Measurements from ENCODE around the gene METTL21C.

Gene METTL21C

DNA sequence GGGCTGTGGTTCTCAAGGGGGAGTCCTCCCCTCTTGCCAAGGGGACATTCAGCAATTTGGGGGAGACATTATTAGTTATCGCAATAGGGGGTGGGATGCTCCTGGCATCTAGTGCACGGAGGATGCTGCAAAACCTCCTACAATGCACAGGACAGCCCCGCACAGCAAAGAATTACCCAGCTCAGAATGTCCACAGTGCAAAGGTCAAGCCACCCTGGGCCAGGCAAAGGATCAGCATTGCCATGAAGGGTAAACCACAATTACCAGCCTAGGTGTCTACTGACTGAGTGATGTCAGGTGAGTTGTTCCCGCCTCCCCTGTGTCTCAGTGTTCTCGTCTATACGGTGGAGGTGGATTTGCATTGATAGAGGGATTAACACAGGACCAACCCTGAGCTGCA is 2.4 kb upstream of the METTL21C start:
- no peak for DNase-seq

DNA sequence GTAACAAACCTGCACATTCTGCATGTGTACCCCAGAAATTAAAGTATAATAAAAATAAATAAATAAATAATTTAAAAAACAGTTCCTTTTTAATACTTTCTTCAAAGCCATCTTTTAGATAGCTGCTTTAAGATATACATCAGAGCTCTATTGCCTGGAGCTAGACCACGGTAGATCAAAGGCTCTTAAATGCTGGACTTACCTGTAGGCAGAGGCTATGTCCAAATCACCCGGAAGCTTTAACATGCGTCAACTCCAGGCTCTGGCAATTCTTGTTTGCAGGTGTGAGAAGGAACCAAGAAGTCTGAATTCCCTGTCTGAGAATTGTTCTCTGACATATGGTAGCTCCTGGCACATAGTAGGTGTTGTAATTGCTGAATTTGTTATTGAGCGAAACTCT is 1.6 kb upstream of the METTL21C start:
- DNase-seq: no peak

DNA sequence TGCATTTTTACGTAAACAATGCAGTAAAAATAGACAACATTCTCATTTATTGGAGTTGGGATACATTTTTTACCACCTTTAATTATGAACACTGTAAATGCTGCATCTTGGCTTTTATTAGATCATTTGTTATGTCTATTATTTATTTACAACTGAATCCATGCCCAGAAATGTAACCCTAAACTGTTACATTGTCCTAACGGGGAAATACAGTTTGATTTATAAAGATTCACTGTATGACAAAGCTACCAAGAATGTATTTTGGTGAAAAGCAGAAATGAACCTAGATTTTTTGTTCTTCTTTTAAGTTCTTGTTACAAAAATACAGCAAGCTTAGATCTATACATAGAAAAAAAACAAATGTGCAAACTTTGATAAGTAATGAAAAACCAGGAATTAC is 1.1 kb downstream of the METTL21C start:
- DNase-seq: no peak

DNA sequence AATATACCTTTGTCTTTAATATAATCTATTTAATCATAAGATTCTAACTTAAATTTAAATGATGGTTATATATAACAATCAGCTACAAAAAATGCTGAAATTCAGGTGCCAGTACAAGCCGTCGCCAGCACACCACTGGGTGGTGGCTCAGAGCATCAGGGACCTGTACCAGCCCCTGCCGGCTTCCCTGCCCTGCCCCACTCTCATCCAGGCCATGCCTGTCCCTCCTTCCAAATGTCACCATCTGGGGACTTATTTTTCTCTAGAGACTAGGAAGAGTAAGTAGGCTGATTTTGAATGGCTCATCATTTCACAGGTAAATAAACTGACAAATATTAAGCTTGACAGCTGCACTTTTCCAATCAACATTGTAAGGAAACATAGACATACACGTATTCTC is 1.6 kb downstream of the METTL21C start:
- no peak for DNase-seq

DNA sequence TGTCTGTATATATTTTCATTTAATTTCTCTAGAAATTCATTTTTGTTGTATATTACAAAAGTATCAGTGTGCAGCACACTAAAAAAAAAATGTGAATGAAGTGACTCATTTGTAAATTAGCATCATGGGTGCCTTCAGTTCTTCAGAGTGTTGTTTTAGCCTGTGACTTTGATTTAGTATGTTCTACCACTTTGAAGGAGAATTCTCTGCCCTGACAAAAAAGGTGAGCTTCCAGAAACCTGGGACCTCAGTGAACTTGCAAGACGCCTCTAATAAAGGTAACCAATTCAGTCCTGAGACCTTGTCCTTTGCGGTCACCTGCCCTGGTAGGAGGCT is 2.4 kb downstream of the METTL21C start:
- DNase-seq: no peak

DNA sequence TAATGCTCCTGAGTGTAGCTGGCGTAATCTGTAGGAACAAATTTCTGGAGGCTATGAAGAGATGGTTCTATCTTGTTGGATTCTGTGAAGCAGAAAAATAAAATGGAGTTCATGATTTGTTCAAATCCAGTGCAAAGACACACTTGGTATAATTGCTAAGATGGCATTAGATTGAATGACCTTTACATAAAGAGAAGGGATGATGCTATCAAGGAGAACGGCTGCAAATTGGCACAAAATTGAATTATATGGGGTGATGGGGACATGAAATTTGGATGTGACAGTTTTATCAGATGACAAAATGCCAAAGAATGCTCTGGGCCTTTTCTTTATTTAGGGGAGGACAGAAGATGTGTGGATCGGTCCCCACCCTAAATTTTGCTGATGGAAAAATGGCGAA is 4.0 kb downstream of the METTL21C start:
- DNase-seq: no peak

DNA sequence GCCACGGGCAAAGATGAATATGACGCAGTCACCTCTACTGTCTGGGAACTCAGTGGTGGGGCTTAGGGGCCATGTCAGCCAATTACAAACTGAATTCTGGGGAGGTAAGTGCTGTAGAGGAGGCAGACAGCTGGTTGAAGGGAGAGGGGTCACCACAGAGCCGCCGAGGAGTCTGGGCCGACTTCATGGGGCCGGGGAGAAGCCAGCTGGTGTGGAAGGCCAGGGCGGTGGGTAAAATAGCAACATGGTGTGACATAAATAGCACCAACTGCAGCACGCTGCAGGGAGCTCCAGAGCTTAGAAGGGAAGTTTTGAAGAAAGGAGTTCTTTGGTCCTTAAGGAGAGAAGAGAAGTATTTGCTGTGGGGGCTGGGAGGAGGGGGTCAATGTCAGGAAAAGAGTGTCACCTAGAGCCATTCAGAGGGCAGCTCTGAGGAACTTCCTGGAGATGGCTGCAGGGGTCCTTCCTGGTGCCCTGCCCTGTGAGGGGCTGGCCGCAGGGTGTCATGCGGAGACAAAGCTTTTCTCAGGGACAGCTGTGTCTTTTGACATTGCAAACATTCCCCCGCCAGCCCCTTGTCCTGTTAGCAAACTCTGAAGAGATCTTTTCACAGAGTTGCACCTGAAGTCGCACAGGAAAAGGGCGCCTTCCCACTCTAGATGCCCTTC is 6.4 kb downstream of the METTL21C start:
- no peak for DNase-seq

DNA sequence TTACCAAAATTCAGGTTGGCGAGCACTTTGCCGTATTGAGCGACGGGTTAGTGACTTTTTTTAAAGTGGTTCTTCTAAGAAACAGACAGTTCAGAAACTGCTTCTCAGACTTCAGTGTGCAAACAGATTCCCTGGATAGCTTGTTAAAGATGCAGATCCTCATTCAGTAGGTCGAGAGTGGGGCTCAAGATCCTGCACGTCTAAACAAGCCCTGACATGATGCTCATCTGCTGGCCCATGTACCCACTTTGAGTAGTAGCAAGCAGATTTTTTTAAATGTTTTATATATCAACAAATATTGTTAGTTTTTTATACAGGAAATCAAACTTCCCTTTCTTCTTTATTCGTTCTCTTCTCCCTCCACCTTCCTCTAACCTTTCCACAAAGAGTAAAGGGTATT is 7.3 kb downstream of the METTL21C start:
- DNase-seq: no peak

DNA sequence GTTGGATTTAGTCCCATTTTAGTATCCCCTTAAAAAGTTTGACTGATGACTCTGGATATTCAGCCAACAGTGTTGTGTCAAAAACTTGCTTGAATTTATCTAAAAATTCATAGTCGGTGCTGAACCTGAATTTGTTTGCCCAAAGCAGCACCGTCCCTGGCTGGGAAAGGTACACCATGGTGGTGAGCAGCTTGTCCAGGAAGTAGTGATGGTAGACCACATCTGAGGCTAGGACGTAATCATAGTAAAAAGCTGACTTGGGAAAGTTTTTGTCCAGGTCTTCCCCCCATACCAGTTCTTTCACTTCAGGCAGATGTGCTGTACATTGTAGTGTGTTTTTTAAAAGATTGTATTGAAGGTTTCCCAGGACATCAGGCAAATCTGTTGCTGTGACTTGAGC is 8.8 kb downstream of the METTL21C start:
- DNase-seq: no peak

DNA sequence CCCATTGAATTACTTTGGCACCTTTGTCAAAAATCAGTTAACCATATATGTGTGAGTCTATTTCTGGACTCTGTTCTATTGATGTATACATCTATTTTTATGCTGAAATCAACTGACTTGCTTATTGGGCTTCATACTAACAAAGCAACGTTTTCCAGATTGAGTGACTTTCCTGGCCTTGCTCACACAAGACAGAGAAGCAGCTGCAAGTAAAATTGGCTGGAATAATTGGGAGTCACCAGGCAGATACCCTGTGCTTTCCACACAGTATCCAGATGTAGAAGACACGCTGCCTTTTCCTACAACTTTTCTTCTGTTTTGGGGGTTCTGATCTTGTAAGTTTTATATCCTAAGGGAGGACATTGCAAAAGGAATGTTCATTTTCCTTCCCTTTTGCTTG is 11.2 kb downstream of the METTL21C start:
- no peak for DNase-seq

DNA sequence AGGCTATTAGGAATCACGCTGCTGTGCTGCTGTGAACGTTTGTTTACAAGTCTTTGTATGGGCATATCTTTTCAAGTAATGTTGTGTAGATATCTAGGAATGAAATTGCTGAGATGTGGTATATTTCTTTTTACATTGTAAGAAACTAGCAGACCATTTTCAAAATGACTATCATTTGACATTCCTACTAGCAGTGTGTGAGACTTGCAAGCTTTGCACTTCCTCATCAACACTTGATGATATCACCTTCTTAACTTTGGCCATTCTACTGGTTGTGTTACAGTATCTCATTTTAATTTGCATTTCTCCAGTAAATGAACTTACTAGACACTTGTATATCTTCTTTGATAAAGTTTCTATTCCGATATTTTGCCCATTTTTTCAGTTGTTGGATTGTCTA is 12.1 kb downstream of the METTL21C start:
- no peak for DNase-seq

DNA sequence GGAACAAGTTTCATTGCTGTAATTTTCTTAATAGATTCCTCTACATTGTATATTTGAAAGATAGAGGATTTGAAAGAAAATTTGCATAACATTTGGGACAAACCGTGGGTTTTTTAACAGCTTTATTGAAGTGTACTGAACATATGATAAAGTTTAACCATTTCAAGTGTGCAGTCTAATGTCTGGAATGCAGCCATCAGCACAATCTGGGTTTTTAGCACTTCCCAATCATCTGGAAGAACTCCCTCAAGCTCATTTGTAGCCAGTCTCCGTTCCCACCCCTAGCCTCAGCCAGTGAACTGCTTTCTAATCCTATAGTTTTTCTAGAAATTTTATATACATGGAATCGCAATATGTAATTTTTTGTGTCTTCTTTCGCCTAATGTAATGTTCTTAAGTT is 12.6 kb downstream of the METTL21C start:
- DNase-seq: no peak

DNA sequence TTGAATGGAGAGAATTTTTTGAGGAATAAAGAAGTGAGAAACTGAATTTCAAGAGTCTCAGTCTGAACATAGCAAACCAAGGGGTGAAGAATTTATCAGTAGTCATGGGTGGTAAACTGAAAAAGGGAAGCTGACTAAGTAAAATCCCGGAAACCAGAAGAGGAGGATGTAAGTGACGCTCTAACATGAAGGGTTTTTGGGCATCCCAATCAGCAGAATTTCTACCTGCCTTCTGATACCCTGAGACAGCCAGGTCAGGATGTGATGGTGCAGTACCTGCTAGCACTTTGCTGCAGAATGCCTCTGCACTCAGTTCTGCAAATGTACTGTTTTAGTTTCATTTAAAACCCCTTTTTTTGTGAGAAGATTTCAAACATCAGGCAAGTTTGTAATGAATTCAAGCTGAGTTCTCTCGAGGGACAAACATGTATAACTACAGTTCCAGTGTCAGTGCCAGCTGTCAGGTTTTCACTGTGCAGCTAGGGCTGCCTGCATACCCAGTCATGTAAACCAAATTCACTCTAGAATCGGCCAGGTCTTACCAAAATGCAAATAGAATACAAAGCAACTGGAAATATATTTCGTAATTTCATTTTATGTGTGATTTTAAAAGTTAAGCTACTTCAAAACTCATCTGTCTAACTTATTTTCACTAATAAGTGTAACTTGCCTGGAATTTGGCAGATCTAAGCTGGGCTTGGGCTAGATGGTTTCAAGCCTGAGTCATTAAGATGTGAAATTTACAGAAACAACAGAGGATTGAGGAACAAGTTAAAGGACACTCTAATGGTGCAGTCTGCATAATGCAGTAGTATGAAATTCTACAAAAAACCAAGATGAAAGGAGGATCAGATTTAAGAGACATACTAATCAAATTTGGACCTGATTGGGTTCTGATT is 13.8 kb downstream of the METTL21C start:
- no peak for DNase-seq

DNA sequence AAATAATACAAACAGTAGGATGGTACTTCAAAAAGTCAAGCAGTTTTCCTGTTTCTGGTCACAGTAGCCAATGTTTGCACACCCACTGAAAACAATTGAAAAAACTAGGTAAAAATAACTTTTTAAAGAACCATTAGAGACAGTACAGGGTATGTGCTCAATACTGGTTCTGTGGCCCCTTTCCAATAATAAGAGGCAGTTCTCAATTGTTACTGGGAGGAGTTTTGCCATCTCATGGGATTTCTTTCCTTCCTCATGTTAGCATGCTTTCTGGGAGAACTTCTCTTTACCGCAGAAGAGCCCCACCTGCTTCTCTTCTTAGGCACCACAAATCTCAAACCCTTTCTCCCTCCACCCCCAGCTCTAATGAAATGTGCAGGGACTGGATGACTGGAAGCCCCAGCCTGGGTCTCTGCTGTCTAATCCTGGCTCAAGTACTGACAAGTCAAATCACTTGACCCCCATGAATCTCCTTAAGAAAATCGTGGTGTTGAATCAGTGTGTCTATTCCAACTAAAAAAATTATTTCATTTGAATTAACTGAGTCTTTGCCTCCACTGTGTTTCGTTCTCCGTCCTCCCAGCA is 14.6 kb downstream of the METTL21C start:
- no peak for DNase-seq

DNA sequence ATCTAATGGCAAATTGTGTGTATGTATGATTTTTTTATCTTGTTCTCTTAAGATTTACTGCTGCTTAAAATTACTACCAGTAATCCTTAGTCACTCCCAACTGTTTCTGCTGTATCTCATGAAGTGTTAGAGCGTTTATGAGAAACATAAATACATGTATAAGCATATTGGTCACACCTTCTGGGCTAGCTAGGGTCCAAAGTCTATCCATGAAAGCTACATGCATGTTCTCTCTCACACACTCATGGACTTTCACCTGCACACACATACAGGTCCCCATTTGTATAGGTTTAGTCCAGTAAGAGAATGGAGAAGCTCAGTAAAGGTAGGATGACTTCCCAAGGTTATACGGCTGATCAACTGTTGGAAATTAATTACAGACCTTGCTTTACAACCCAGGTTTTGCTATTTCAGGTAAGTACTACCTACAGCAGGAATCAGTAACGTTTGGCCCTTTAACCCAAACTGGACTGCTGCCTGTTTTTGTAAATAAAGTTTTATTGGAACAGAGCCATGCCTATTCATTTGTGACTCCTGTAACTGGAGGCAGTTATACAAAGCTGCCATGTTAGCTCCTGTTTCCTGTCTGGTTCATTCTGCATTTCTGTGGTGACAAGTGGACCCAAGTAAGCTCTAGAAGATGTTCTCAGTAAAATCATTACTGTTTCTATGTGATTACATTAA is 15.3 kb downstream of the METTL21C start:
- no peak for DNase-seq

DNA sequence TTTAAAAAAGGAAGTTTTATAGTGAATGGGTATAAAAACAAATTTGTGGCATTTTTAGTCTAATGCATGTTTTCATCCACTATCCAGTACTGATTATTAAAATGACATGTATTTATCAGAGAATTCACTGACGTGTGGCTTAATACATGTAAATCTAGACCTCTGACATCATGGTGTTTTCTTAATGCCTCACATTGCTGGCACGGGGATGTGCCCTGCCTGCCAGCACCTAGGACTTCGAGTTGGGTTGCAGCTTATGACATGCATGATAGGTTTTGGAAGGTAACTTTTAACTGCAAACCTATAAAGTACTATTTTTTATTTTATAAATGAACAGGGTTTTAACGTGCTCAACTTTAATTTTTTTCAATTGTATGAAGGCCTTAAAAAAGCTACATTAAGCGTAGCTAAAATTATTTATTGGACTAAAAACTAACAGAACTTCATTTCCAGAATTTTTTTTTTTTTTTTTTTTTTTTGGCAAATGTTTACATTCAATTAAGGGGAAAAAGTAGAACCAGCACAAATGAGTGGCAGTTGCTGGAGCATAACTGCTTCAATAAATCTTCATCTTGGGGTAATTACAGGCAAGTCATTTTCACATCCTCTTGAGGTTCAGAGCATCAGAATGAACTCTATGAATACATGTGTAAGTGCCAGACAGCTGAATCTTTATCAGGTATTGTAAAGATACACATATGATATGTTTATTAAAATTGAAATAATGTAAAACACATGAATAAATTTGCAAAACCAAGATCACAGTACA is 16.3 kb downstream of the METTL21C start:
- no peak for DNase-seq

DNA sequence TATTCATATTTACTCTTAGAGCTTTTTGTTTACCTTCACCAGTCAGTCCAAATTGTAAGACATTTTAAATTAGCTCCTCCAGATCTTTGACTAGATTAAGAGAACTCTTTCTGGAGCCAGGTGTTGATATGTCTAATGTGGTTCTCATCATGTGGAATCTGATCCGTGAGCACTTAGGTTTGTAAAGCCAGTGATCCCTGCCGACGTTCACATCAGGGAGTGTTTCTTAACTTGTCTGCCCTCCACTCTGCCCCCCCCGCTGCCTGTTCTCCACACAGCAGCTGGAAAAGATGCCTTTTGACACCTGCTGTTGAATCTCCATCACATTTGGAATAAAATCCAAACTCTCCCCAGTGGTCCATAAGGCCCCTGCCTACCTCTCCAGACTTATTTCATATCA is 17.7 kb downstream of the METTL21C start:
- DNase-seq: no peak

DNA sequence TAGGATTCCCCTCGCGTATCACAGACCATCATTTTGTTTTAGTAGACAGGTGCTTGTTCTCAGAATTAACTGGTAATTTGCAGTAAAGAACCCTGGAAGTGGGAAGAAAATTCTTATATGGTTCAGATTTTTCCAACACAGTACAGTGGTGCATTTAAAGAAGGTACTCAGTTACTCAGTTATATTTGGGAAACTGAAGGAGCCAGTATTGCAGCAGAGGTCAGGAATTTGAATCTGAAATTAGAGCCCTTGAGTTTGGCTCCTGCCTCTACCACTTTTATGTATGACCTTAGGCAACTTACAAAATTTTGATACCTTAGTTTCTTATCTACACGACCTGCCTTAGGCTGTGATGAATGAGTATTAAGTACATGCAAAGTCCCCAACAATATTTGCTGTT is 19.7 kb downstream of the METTL21C start:
- no peak for DNase-seq

DNA sequence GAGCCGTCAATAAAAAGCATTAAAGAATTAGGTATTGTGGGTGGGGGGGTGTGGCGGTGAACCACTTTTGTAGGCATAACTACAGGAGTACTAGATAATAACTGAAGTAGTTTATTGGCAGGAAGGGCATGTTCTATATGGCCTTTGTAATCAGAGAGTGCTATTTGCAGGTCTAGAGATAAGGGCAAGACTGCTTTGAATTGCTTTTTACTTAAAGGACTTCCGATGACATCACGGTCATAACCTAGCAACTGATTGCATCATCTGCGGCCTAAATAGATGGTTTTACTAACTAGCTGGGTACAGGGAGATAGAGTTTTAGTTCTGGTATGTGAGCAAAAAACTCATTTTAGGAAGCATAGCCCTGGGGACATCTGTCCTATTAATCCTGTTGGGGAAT is 24.7 kb downstream of the METTL21C start:
- no peak for DNase-seq

DNA sequence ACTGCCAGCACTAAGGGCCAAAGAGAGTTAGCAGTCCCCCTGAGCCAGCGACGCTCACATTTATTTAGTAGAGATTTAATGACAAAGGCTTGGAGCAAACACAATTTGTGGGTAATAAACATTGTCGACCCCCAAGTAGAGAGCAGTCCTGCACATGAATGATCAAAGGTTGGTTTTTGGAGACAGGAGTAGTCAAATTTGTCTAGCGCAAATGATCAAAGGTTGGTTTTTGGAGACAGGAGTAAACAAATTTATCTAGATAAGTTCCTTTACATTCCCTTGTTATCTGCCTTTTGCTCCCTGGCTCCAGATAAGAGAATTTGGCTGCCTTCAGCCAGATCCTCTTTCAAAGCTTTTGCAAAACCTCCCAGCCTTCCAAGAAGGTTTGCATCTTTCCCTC is 26.9 kb downstream of the METTL21C start:
- no peak for DNase-seq

DNA sequence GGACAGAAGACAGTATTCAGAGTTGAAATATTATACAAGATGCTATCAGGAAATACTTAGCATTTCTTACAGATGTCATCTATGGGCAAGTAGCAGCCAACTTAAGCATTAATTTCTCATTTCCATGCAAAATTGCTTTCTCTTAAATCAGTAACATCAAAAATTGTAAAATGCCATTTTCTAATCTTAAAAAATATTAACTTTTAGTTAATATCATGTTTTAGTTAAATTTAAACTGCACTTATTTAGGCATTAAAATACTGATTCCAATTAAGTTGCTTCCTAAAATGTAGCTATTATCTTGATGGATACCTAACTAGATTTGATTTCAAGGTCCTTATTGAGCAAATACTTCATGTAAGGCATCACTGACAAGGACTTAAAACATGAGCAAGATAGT is 27.8 kb downstream of the METTL21C start:
- DNase-seq: no peak

DNA sequence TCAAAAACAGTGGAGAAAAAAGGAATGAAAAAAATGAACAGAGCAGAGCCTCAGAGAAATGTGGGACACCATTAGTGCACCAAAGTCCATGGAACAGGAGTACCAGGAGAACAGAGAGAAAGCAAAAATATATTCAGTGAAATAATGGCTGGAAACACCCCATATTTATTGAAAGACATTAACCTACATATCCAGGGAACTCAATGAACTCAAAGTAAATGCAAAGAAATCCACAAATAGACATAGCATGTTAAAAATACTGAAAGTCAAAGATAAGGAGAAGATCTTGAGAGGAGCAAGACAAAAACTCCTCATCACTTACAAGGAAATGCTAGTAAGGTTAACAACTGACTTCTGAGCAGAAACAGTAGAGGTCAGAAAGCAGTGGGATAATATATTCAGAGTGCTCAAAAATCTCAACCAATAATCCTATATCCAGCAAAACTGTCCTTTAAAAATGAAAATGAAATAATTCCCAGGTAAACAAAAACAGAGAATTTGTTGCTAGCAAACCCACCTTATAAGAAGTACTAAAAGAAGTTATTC is 35.6 kb downstream of the METTL21C start:
- DNase-seq: no peak

DNA sequence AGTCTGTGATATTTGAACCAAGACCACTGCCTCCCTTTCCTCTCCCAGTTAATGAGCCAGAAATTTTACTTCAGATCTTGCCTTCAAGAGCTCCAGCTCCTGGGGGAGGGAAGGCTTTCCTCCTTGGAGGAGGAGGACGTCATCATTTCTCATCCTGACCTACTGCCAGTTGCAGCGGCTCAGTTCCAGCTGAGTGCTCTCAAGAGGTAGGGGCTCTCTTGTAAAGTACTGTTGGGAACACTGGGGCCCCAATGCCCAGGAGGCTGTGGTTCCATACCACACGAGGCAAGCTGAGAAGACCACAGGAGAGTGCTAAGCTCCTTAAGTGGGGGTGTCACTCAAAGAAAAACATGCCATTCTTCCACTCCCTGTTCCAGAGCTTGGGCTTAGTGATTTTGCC is 36.2 kb downstream of the METTL21C start:
- DNase-seq: no peak

Data from GOT3 (cell line).